Lower leg skin (tissue), 4 donors: ENCODE measurements around the gene TFAP2B. TPM values are rescaled to one million over a fixed set of nuclear protein-coding genes. Genes with fewer than 3 reads are reported as not detected.

ENCODE experiments used
- DNase-seq, 2 donors: peaks; one replicate each; pipeline ENCODE4 v3.0.0-alpha.2; 2019; ENCODE audit warnings: low spot score in 2 of 2
- H3K4me3 ChIP-seq: fragments of 200-600 bp; sonication (generic); 2 replicates; pipeline ENCODE4 v1.5.1; 2017; ENCODE audit warnings: mild to moderate bottlenecking, low read depth; ENCODE audit not compliant: poor library complexity, severe bottlenecking
- CTCF ChIP-seq, 3 donors: fragments of 450-650 bp; IDR thresholded peaks; one replicate each; pipeline ENCODE4 v1.5.1; 2016; ENCODE audit warnings: antibody characterized with exemption in 3 of 3, mild to moderate bottlenecking in 3 of 3, moderate library complexity in 2 of 3
- POLR2A ChIP-seq, 2 donors: fragments of 450-650 bp; IDR thresholded peaks; one replicate each; pipeline ENCODE4 v1.6.1; 2016 to 2017; ENCODE audit warnings: antibody characterized with exemption in 2 of 2, mild to moderate bottlenecking in 1 of 2, moderate library complexity in 1 of 2
- WGBS, 2 donors: methylation state at CpG; one replicate each; pipeline ENCODE4 v1.1.5; 2018; 5-methylcytosine and 5-hydroxymethylcytosine counted together
- intact Hi-C: fragments of 100-400 bp; cut with DNase I; formaldehyde crosslinking; loops from one replicate; pipeline ENCODE4 v1.15.0; 2023; ENCODE audit warnings: low total_unique reads
- total RNA-seq, 4 donors: library from RNA; depleted of rRNA; stranded (reverse); fragments of >200 nt; gene quantifications; one replicate each; pipeline ENCODE4 v1.1.0, GENCODE V29; 2016

The TFAP2B gene
- total RNA-seq, 4 donors from 2014 or later: 1.9 to 6.8 (median 4.0) TPM

- no peak for TF ChIP-seq POLR2A (IDR thresholded peaks at IDR 0.05)
- no peak for TF ChIP-seq CTCF (IDR thresholded peaks at IDR 0.05)
- WGBS, 2 donors: 67 to 68% methylated on average over 3 of the region's 3 CpGs
- DNase-seq: no peak
These were observed 70.8 kb downstream of the TFAP2B start for GRCh38 chr6:50889497-50889896.

GRCh38 chr6:50889935-50890334 lies 71.3 kb downstream of the TFAP2B start:
- intact Hi-C loops: no loop called here
- DNase-seq: no peak
- WGBS, 2 donors: 53 to 70% methylated on average over 2 of the region's 2 CpGs
- no peak overlapping the region for H3K4me3 ChIP-seq
- TF ChIP-seq CTCF (IDR thresholded peaks at IDR 0.05): no peak
- TF ChIP-seq POLR2A (IDR thresholded peaks at IDR 0.05): no peak

More at GRCh38 chr6:50889497-50889896, 70.8 kb downstream of the TFAP2B start:
- H3K4me3 ChIP-seq: no peak overlapping the region
- intact Hi-C loops: no loop called here

GRCh38 chr6:50890579-50890978 lies 71.9 kb downstream of the TFAP2B start:
- DNase-seq: no peak
- H3K4me3 ChIP-seq: no peak overlapping the region
- intact Hi-C loops: no loop called here
- TF ChIP-seq CTCF (IDR thresholded peaks at IDR 0.05): no peak
- no peak for TF ChIP-seq POLR2A (IDR thresholded peaks at IDR 0.05)

GRCh38 chr6:50891290-50891689 lies 72.6 kb downstream of the TFAP2B start:
- no peak overlapping the region for H3K4me3 ChIP-seq
- TF ChIP-seq POLR2A (IDR thresholded peaks at IDR 0.05): no peak
- TF ChIP-seq CTCF (IDR thresholded peaks at IDR 0.05): no peak
- DNase-seq: no peak
- intact Hi-C loops: no loop called here

Other genes starting within 250 kb of the TFAP2B start
- gene TFAP2D, start 105.3 kb upstream of the TFAP2B start, total RNA-seq: not detected